Caco-2 (cell line): ENCODE results near the gene OR51L1. TPM values are rescaled to one million over a fixed set of nuclear protein-coding genes. Genes with fewer than 3 reads are reported as not detected.

ENCODE experiments used
- BruUV-seq: library from RNA; stranded (reverse); fragments of 400-500 nt; replicated peaks from 2 replicates; lab custom pipeline; 2021; lab: Mats Ljungman, UMichigan
- CTCF ChIA-PET: fragments of 300-600 bp; sonication (Branson Sonifier 250); formaldehyde crosslinking; loops from one replicate; lab custom pipeline; 2022; ENCODE audit warnings: antibody characterized with exemption; lab: Charles Lee
- POLR2A ChIA-PET: fragments of 300-600 bp; sonication (Branson Sonifier 250); formaldehyde crosslinking; loops from one replicate; lab custom pipeline; 2022; ENCODE audit warnings: antibody characterized with exemption; lab: Charles Lee
- DNase-seq, 2 experiments: peaks; one replicate each; pipeline versions ENCODE4 v3.0.0 to v3.0.0-alpha.2; 2020 to 2022
- H3K27me3 ChIP-seq: replicated peaks from 2 replicates; pipeline ENCODE4 v1.6.0; 2011; ENCODE audit warnings: low read length; ENCODE audit not compliant: control insufficient read depth, insufficient read depth
- H3K36me3 ChIP-seq: 2 replicates; pipeline ENCODE4 v1.5.1; 2011; ENCODE audit warnings: low read length; ENCODE audit not compliant: control insufficient read depth, insufficient read depth
- H3K4me1 ChIP-seq: fragments of 250-450 bp; sonication (Bioruptor Pico); 2 replicates; pipeline ENCODE4 v1.5.1; 2020; ENCODE audit warnings: mild to moderate bottlenecking
- H3K4me3 ChIP-seq: 2 replicates; pipeline ENCODE4 v1.5.1; 2011; ENCODE audit warnings: low read depth, mild to moderate bottlenecking, control low read depth, low read length
- H3K9me3 ChIP-seq: fragments of 250-450 bp; sonication (Bioruptor Pico); 2 replicates; pipeline ENCODE4 v1.5.1; 2020; ENCODE audit warnings: mild to moderate bottlenecking, moderate library complexity
- H3K27ac Mint-ChIP-seq: one replicate; pipeline ENCODE4 v1.8.0; 2022; ENCODE audit warnings: mixed read lengths; ENCODE audit not compliant: unreplicated experiment
- H3K27me3 Mint-ChIP-seq: one replicate; pipeline ENCODE4 v1.8.0; 2022; ENCODE audit warnings: mixed read lengths; ENCODE audit not compliant: insufficient read depth, unreplicated experiment
- H3K36me3 Mint-ChIP-seq: one replicate; pipeline ENCODE4 v1.8.0; 2022; ENCODE audit warnings: mild to moderate bottlenecking, mixed read lengths; ENCODE audit not compliant: insufficient read depth, unreplicated experiment
- H3K4me1 Mint-ChIP-seq: one replicate; pipeline ENCODE4 v1.8.0; 2022; ENCODE audit warnings: low read depth, mixed read lengths; ENCODE audit not compliant: unreplicated experiment
- H3K4me3 Mint-ChIP-seq: one replicate; pipeline ENCODE4 v1.8.0; 2022; ENCODE audit warnings: mild to moderate bottlenecking, moderate library complexity, mixed read lengths; ENCODE audit not compliant: unreplicated experiment
- H3K9me3 Mint-ChIP-seq: one replicate; pipeline ENCODE4 v1.8.0; 2022; ENCODE audit warnings: mixed read lengths; ENCODE audit not compliant: unreplicated experiment
- CTCF ChIP-seq, 2 experiments: fragments of 200-600 bp in 1 of 2; IDR thresholded peaks; 1 replicate in 1 of 2; 2 replicates in 1 of 2; pipeline versions ENCODE4 v1.5.1 to v1.8.0; 2011 to 2022; ENCODE audit warnings: antibody characterized with exemption in 1 of 2, control low read depth in 1 of 2, inconsistent platforms in 1 of 2, low read depth in 1 of 2, low read length in 1 of 2, mild to moderate bottlenecking in 1 of 2, moderate library complexity in 1 of 2; ENCODE audit not compliant: insufficient read depth in 1 of 2, severe bottlenecking in 1 of 2, unreplicated experiment in 1 of 2
- intact Hi-C: fragments of 100-400 bp; cut with micrococcal nuclease; formaldehyde crosslinking; loops from one replicate; pipeline ENCODE4 v1.10.0; 2022; ENCODE audit not compliant: unreplicated experiment
- total RNA-seq: library from RNA; stranded (reverse); gene quantifications from 2 replicates; pipeline ENCODE4 v1.2.3, GENCODE V29; 2022

The OR51L1 gene
- total RNA-seq, 1 experiment from 2014 or later, result not detected

GRCh38 chr11:4983841-4984240 lies 10.8 kb upstream of the OR51L1 start:
- intact Hi-C loops, result no loop called here
- no peak overlapping the region for H3K27ac Mint-ChIP-seq

GRCh38 chr11:4991060-4991459 lies 3.6 kb upstream of the OR51L1 start:
- ChIA-PET CTCF (interaction anchor here (0.7 to 1.4 kb wide), 4 partner anchors 203 to 383 kb away, joined by 3 to 8 read pairs (median 3); partner anchors contain the start of genes OR51D1, OR51E2 and TRIM68), POLR2A (no interaction called here)
- H3K4me1 Mint-ChIP-seq, result no peaks in the 10 kb centered on the region
- H3K4me3 ChIP-seq, result no peak overlapping the region
- H3K9me3 Mint-ChIP-seq, result no peaks in the 10 kb centered on the region
- H3K27me3 ChIP-seq, result no peaks in the 10 kb centered on the region
- no peaks in the 10 kb centered on the region for H3K36me3 ChIP-seq
- no peaks in the 10 kb centered on the region for H3K4me1 ChIP-seq
- H3K27ac Mint-ChIP-seq, result no peak overlapping the region
- peaks cover 8% of the 10 kb centered on the region for H3K27me3 Mint-ChIP-seq
- no peak overlapping the region for H3K4me3 Mint-ChIP-seq
- no TSS peak for BruUV-seq
- H3K36me3 Mint-ChIP-seq, result no peaks in the 10 kb centered on the region
- TF ChIP-seq CTCF (IDR thresholded peaks at IDR 0.05; ENCODE audit: insufficient read depth in 1 of 2, low read depth in 1 of 2, low read length in 1 of 2, severe bottlenecking in 1 of 2, unreplicated experiment in 1 of 2), result peak; percentile 22 to 65
- no peak for DNase-seq
- intact Hi-C loops, result no loop called here
- H3K9me3 ChIP-seq, result no peaks in the 10 kb centered on the region

More at GRCh38 chr11:4983841-4984240, 10.8 kb upstream of the OR51L1 start:
- H3K4me1 Mint-ChIP-seq, result peaks cover 11% of the 10 kb centered on the region
- peaks cover 6% of the 10 kb centered on the region for H3K27me3 Mint-ChIP-seq
- H3K4me1 ChIP-seq, result no peaks in the 10 kb centered on the region
- no peak for TF ChIP-seq CTCF (IDR thresholded peaks at IDR 0.05; ENCODE audit: insufficient read depth in 1 of 2, low read depth in 1 of 2, low read length in 1 of 2, severe bottlenecking in 1 of 2, unreplicated experiment in 1 of 2)
- POLR2A ChIA-PET, result no interaction called here
- H3K4me3 Mint-ChIP-seq, result no peak overlapping the region
- H3K9me3 ChIP-seq, result no peaks in the 10 kb centered on the region
- CTCF ChIA-PET, result no interaction called here
- no peak overlapping the region for H3K4me3 ChIP-seq
- no peaks in the 10 kb centered on the region for H3K36me3 ChIP-seq
- H3K27me3 ChIP-seq, result no peaks in the 10 kb centered on the region
- BruUV-seq, result no TSS peak
- DNase-seq, result peak in 1 of 2 experiments; percentile 39
- no peaks in the 10 kb centered on the region for H3K9me3 Mint-ChIP-seq
- H3K36me3 Mint-ChIP-seq, result no peaks in the 10 kb centered on the region

- Mint-ChIP-seq H3K36me3 (no peaks in the 10 kb centered on the region), H3K27ac (no peak overlapping the region), H3K4me1 (no peaks in the 10 kb centered on the region), H3K27me3 (peaks cover 6% of the 10 kb centered on the region), H3K4me3 (no peak overlapping the region), H3K9me3 (no peaks in the 10 kb centered on the region)
- H3K36me3 ChIP-seq, result no peaks in the 10 kb centered on the region
- CTCF ChIA-PET, result interaction anchor here (1.0 kb wide), 1 partner anchor 368 kb away, joined by 6 read pairs; the partner anchor contains the start of gene OR51D1
- DNase-seq, result peak in 1 of 2 experiments; percentile 58
- intact Hi-C loops, result loop anchor here (1.0 to 2.0 kb wide), 3 partner anchors 367 to 822 kb away; partner anchors contain the start of gene OR51D1
- no peaks in the 10 kb centered on the region for H3K27me3 ChIP-seq
- H3K4me3 ChIP-seq, result no peak overlapping the region
- BruUV-seq, result no TSS peak
- POLR2A ChIA-PET, result no interaction called here
- no peaks in the 10 kb centered on the region for H3K4me1 ChIP-seq
- H3K9me3 ChIP-seq, result no peaks in the 10 kb centered on the region
- peak; percentile 72 to 78 for TF ChIP-seq CTCF (IDR thresholded peaks at IDR 0.05; ENCODE audit: insufficient read depth in 1 of 2, low read depth in 1 of 2, low read length in 1 of 2, severe bottlenecking in 1 of 2, unreplicated experiment in 1 of 2)
Observed at GRCh38 chr11:5004424-5005274, 10.0 kb downstream of the OR51L1 start.
